DMS 273 (cell line): ENCODE measurements around the gene FBH1.
"Not testable (repeated sequence)": the region's sequence is repeated elsewhere in the genome, so short reads cannot be mapped to it uniquely, and the experiment has no call there.

Experiments used
- DNase-seq: peaks from one replicate; lab custom pipeline; 2025; ENCODE audit not compliant: unreplicated experiment; lab: John Stamatoyannopoulos, UW

The FBH1 gene

GRCh38 chr10:5889624-5890451 lies at the start of gene FBH1, which contains the start of gene ANKRD16:
Gene FBH1 (plus strand): TSS chr10:5890243. CDS start chr10:5890346, 103 bp downstream.
Gene ANKRD16 (minus strand): TSS chr10:5889893. CDS start chr10:5889354, 539 bp downstream.
- DNase-seq = peak; percentile 98

GRCh38 chr10:5840314-5841307 lies 49.4 kb upstream of the FBH1 start:
- no peak for DNase-seq

- no peak for DNase-seq
Measured at GRCh38 chr10:5841965-5842364, 48.1 kb upstream of the FBH1 start.

GRCh38 chr10:5843686-5844344 lies 46.2 kb upstream of the FBH1 start:
- DNase-seq = no peak

- DNase-seq = no peak
Measured at GRCh38 chr10:5844345-5845055, 45.5 kb upstream of the FBH1 start.

GRCh38 chr10:5846667-5847066 lies 43.4 kb upstream of the FBH1 start:
- DNase-seq = not testable (repeated sequence)

- no peak for DNase-seq
Measured at GRCh38 chr10:5854131-5854475, 35.9 kb upstream of the FBH1 start.

GRCh38 chr10:5855979-5856700 lies 33.9 kb upstream of the FBH1 start:
- DNase-seq = no peak

- DNase-seq = no peak
Measured at GRCh38 chr10:5856701-5857004, 33.4 kb upstream of the FBH1 start.

- DNase-seq = no peak
Measured at GRCh38 chr10:5858811-5859210, 31.2 kb upstream of the FBH1 start.

GRCh38 chr10:5860066-5860465 lies 30.0 kb upstream of the FBH1 start:
- no peak for DNase-seq

- no peak for DNase-seq
Measured at GRCh38 chr10:5862360-5862961, 27.6 kb upstream of the FBH1 start.

- peak; percentile 5 for DNase-seq
Measured at GRCh38 chr10:5862981-5863685, 26.9 kb upstream of the FBH1 start.

GRCh38 chr10:5866451-5867081 lies 23.5 kb upstream of the FBH1 start:
- not testable (repeated sequence) for DNase-seq

GRCh38 chr10:5867091-5867615 lies 22.9 kb upstream of the FBH1 start:
- peak; percentile 13 for DNase-seq

GRCh38 chr10:5868383-5868782 lies 21.7 kb upstream of the FBH1 start:
- not testable (repeated sequence) for DNase-seq

GRCh38 chr10:5869156-5869555 lies 20.9 kb upstream of the FBH1 start:
- DNase-seq = no peak

GRCh38 chr10:5871596-5871995 lies 18.4 kb upstream of the FBH1 start:
- no peak for DNase-seq
